ENCODE results near the gene EMCN. TPM values are rescaled to one million over a fixed set of nuclear protein-coding genes. Genes with fewer than 3 reads are reported as not detected.

Gene EMCN
- total RNA-seq, 4 donors from 2014 or later = 27.0 to 69.7 (median 44.5) TPM

- no peak for DNase-seq
- H3K9me3 ChIP-seq = no peaks in the 10 kb centered on the region
- H3K4me3 ChIP-seq (replicated peaks in 1 of 3) = no peak overlapping the region
- no peaks in the 10 kb centered on the region for H3K27me3 ChIP-seq
- TF ChIP-seq CTCF (IDR thresholded peaks at IDR 0.05) (no peak), POLR2A (IDR thresholded peaks at IDR 0.05) (no peak)
- no peaks in the 10 kb centered on the region for H3K4me1 ChIP-seq
- no peak overlapping the region for H3K27ac ChIP-seq
- 87 to 90% methylated on average over 2 of the region's 2 CpGs for WGBS, 2 donors
- H3K36me3 ChIP-seq = no peaks in the 10 kb centered on the region
- intact Hi-C loops (cut with DNase I) = no loop called here
Observed at GRCh38 chr4:100450449-100450848, 67.4 kb downstream of the EMCN start.

- no peak overlapping the region for H3K27ac ChIP-seq
- H3K9me3 ChIP-seq = no peaks in the 10 kb centered on the region
- no peaks in the 10 kb centered on the region for H3K4me1 ChIP-seq
- 89 to 93% methylated on average over 1 of the region's 1 CpG for WGBS, 2 donors
- no peaks in the 10 kb centered on the region for H3K36me3 ChIP-seq
- no peaks in the 10 kb centered on the region for H3K27me3 ChIP-seq
- TF ChIP-seq POLR2A (IDR thresholded peaks at IDR 0.05) = no peak
- no peak for TF ChIP-seq CTCF (IDR thresholded peaks at IDR 0.05)
- H3K4me3 ChIP-seq (replicated peaks in 1 of 3) = no peak overlapping the region
- intact Hi-C loops (cut with DNase I) = no loop called here
- no peak for DNase-seq
Observed at GRCh38 chr4:100431416-100431815, 86.4 kb downstream of the EMCN start.

- Histone ChIP-seq H3K4me1 (no peaks in the 10 kb centered on the region), H3K27ac (no peak overlapping the region), H3K4me3 (replicated peaks in 1 of 3) (no peak overlapping the region), H3K9me3 (no peaks in the 10 kb centered on the region), H3K36me3 (no peaks in the 10 kb centered on the region), H3K27me3 (no peaks in the 10 kb centered on the region)
- WGBS, 2 donors = 74 to 76% methylated on average over 5 of the region's 5 CpGs
- intact Hi-C loops (cut with DNase I) = no loop called here
- DNase-seq = no peak
- TF ChIP-seq CTCF (IDR thresholded peaks at IDR 0.05) (no peak), POLR2A (IDR thresholded peaks at IDR 0.05) (no peak)
Observed at GRCh38 chr4:100430451-100430850, 87.4 kb downstream of the EMCN start.

GRCh38 chr4:100429616-100430015 lies 88.2 kb downstream of the EMCN start:
- Histone ChIP-seq H3K9me3 (no peaks in the 10 kb centered on the region), H3K27me3 (no peaks in the 10 kb centered on the region), H3K4me3 (replicated peaks in 1 of 3) (no peak overlapping the region), H3K36me3 (no peaks in the 10 kb centered on the region), H3K27ac (no peak overlapping the region), H3K4me1 (no peaks in the 10 kb centered on the region)
- WGBS, 2 donors = 92 to 98% methylated on average over 1 of the region's 1 CpG
- DNase-seq = no peak
- TF ChIP-seq POLR2A (IDR thresholded peaks at IDR 0.05) (no peak), CTCF (IDR thresholded peaks at IDR 0.05) (no peak)
- intact Hi-C loops (cut with DNase I) = no loop called here

- DNase-seq = no peak
- 97% methylated on average over 2 of the region's 2 CpGs for WGBS, 2 donors
- no peaks in the 10 kb centered on the region for H3K9me3 ChIP-seq
- no peak overlapping the region for H3K27ac ChIP-seq
- intact Hi-C loops (cut with DNase I) = no loop called here
- TF ChIP-seq CTCF (IDR thresholded peaks at IDR 0.05) (no peak), POLR2A (IDR thresholded peaks at IDR 0.05) (no peak)
- H3K27me3 ChIP-seq = no peaks in the 10 kb centered on the region
- H3K4me3 ChIP-seq (replicated peaks in 1 of 3) = no peak overlapping the region
- no peaks in the 10 kb centered on the region for H3K36me3 ChIP-seq
- no peaks in the 10 kb centered on the region for H3K4me1 ChIP-seq
Observed at GRCh38 chr4:100428051-100428450, 89.8 kb downstream of the EMCN start.
